ENCODE results near the gene ARL2BP. TPM values are rescaled to one million over a fixed set of nuclear protein-coding genes. Genes with fewer than 3 reads are reported as not detected.
"Not testable (repeated sequence)": the region's sequence is repeated elsewhere in the genome, so short reads cannot be mapped to it uniquely, and the experiment has no call there.

Gene ARL2BP
- total RNA-seq, 4 donors from 2014 or later: 48.8 to 67.3 (median 65.0) TPM

DNA sequence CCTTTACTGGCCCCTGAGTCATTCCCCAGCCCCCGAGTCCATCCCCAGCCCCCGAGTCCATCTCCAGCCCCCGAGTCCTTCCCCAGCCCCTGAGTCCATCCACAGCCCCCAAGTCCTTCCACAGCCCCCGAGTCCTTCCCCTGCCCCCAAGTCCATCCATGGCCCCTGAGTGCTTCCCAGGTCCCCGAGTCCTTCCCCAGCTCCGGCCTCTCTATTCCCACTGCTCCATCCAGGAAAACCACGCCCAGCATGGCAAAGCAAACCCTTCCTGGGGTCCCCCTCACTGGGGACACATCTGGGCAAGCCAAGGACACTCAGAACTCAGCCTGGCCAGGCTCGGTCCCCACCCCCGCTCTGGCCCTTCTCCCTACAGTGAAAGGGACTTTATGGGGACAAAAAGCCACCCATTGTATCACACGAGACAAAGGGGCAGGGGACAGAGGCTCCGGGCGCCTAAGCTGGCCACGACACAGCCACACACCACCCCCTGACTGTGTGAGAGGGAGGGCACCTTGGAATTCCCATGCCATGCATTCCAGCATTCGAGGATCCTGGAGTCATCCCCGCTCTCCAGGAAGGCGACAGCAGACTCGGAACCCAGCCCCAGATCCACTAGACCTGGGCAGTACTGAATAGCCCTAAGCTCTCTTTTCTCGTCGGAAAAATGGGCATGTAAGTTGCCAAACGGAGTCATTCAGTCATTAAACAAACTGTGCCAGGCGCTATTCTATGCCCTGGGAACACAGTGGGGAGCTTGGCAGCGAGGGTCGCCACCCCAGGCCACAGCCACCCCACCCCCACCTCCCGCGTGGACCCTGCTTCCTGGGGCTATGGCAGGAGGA is 25.4 kb downstream of the ARL2BP start:
- DNase-seq (ENCODE audit: low spot score) (no peak), ATAC-seq (ENCODE audit: low FRiP score) (no peak)
- TF ChIP-seq, protein P1, sequence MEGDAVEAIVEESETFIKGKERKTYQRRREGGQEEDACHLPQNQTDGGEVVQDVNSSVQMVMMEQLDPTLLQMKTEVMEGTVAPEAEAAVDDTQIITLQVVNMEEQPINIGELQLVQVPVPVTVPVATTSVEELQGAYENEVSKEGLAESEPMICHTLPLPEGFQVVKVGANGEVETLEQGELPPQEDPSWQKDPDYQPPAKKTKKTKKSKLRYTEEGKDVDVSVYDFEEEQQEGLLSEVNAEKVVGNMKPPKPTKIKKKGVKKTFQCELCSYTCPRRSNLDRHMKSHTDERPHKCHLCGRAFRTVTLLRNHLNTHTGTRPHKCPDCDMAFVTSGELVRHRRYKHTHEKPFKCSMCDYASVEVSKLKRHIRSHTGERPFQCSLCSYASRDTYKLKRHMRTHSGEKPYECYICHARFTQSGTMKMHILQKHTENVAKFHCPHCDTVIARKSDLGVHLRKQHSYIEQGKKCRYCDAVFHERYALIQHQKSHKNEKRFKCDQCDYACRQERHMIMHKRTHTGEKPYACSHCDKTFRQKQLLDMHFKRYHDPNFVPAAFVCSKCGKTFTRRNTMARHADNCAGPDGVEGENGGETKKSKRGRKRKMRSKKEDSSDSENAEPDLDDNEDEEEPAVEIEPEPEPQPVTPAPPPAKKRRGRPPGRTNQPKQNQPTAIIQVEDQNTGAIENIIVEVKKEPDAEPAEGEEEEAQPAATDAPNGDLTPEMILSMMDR (IDR thresholded peaks at IDR 0.05): no peak

DNA sequence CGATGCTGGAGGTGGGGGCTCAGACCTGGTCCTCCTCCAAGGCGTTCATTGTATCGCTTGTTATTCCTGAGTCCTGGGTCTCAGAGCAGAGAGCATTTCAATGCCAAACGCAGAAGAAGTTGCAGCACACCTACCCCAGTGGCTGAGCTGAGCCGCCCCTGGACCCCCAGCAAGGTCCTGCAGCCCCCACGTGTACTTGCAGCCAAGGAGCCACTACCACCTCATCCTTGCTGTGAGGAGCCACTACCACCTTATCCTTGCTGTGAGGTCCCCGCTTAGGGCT is 25.9 kb downstream of the ARL2BP start:
- DNase-seq (ENCODE audit: low spot score) (no peak), ATAC-seq (ENCODE audit: low FRiP score) (no peak)
- TF ChIP-seq, protein P1 (IDR thresholded peaks at IDR 0.05): no peak

DNA sequence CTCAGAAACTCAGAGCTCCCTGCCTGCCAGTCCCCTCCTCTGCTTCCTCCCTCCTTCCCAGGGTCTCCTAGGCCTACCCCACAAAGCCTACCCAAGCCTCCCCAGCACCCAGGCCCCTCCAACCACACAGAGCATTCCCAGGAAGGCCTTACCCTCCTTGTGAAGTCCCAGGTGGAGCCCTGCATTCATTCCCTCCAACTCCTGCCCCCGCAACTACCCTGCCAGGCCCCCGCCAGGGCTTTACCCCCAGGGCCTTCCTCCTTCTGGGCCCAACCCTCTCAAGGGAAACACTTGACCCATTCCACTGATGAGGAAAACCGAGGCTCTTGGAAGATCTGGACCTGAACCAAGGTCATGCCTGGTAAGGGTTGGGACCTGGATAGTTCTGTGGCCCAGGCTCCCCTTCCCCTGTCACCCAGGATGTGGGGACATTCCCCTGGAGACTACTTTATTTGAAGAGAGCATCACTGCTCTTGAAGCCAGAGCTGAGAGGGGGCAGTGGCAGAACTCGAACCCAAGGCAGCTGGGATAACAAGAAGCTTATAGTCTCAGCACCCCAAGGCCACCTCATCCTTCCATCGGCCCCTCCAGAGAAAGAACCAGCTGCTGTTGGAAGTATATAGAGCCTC is 26.9 kb downstream of the ARL2BP start:
- no peak for DNase-seq (ENCODE audit: low spot score)
- TF ChIP-seq, protein P1 (IDR thresholded peaks at IDR 0.05): no peak
- no peak for ATAC-seq (ENCODE audit: low FRiP score)

DNA sequence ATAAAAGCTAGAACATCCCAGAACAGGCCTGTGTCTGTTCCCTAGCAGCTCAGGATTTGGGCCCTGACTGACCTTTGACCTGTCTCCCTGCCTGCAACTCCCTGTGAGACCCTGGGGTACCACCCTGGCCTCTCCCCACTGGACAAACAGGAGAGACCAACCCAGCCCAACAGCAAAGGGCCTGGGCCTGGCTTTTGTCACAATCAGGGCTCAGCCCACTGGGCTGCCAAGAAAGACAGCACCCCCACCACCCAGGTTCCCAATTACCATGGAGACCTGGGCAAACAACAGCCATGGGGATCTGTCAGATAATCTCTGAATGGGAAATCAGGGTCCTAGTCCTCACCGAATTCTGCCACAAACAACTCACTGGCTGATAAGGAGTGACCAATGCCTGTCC is 28.3 kb downstream of the ARL2BP start:
- no peak for DNase-seq (ENCODE audit: low spot score)
- no peak for ATAC-seq (ENCODE audit: low FRiP score)
- TF ChIP-seq, protein P1 (IDR thresholded peaks at IDR 0.05): no peak

DNA sequence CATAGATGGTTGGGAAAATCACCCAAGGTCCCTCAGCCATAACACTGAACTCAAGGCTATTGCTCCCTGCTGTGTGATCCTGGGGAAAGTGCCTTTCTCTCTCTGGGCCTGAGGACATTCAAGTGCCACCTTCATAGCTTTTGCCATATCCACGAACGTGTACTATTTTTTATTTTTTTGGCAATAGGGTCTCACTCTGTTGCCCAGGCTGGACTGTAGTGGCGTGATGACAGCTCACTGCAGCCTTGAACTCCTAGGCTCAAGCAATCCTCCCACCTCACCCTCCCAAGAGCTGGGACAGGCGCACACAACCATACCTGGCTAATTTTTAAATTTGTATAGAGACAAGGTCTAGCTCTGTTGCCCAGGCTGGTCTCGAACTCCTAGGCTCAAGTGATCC is 28.8 kb downstream of the ARL2BP start:
- TF ChIP-seq, protein P1 (IDR thresholded peaks at IDR 0.05): no peak
- ATAC-seq (ENCODE audit: low FRiP score) (no peak), DNase-seq (ENCODE audit: low spot score) (no peak)

DNA sequence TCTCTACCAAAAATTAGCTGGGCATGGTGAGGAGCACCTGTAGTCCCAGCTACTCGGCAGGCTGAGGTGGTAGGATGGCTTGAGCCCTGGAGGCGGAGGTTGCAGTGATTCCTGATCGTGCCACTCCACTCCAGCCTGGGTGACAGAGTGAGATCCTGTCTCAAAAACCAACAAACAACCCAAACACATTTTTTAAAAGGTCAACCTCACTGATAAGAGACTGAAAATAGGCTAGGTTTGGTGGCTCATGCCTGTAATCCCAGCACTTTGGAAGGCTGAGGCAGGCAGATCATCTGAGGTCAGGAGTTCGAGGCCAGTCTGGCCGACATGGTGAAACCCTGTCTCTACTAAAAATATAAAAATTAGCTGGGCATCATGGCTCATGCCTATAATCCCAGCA is 30.9 kb downstream of the ARL2BP start:
- ATAC-seq (ENCODE audit: low FRiP score); DNase-seq (ENCODE audit: low spot score): not testable (repeated sequence)

DNA sequence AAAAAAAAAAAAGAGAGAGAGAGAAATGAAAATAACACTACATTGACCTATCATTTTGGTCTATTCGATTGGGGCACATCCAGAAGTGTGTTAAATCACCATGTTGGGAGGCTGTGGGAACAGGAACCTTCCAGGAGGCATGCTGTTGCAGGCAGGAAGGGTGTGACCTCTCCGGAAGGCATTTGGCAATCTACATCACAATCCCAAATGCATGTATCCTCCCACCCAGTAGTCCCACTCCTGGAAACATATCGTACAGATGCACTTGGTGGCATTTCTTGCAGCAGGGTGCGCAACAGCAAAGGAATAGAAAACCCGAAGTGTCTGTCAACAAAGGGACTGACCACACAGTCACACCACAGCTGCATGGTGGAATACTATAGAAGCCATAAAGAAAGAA is 31.5 kb downstream of the ARL2BP start:
- ATAC-seq (ENCODE audit: low FRiP score) (peak; percentile 39), DNase-seq (ENCODE audit: low spot score) (no peak)
- TF ChIP-seq, protein P1 (IDR thresholded peaks at IDR 0.05): no peak

All from omental fat pad (tissue), 4 donors.